ENCODE measurements around the gene PDE1C.

The PDE1C gene

GRCh38 chr7:31935124-31936054, 134.8 kb downstream of the PDE1C start:
- no peak for DNase-seq

DNA sequence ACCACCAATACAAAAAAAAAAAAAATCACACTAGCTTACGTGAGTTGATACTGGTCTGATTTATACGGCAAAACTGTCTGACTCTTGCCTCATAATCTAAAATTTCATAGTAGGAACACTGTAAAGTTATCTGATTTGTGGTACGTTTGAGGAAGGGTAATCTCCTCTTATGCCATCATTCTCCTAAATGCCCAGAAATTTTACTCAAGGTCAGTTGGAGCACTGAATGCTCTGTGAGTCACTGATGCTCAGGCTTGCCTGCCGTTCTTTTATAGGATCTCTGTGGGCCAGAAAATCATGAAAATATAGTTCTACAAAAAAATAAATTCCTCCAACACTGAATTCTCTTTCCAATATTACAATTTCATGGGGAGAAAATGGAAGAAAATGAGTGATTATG, 135.7 kb downstream of the PDE1C start:
- DNase-seq: no peak

GRCh38 chr7:31933481-31933880, 136.7 kb downstream of the PDE1C start:
- no peak for DNase-seq

GRCh38 chr7:31926991-31927584, 143.1 kb downstream of the PDE1C start:
- DNase-seq: no peak

DNA sequence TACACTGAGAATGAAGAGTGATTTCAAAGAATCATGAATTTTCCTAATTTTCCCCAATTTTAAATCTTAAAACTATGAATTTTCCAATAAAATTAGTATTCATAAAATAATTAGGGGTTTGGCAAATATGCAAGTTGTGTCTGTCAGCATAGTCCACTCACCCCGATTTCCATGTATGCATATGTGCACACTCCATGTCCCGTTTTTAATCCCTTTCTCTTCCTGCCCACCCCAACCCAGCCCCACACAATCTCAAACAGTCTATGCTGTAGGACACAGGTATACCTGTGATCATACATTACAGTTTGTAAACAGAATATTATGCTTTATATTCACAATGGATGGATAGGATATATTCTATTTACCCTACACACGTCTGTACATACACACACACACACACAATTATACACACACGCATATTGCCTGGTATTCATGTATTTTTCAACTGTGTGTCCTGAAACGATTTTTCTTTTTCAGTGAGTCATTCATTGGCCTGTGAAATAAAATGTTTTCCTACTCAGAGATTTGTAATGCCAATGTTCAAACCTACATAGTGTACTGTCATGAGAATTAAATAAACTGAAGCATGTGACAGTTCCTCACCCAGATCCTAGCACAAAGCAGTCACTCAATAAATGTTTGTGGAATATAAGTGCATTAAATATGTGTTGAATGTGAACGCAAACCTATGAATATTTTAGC, 144.3 kb downstream of the PDE1C start:
- no peak for DNase-seq

- DNase-seq: no peak
Measured at GRCh38 chr7:31924251-31924650, 146.0 kb downstream of the PDE1C start.

DNA sequence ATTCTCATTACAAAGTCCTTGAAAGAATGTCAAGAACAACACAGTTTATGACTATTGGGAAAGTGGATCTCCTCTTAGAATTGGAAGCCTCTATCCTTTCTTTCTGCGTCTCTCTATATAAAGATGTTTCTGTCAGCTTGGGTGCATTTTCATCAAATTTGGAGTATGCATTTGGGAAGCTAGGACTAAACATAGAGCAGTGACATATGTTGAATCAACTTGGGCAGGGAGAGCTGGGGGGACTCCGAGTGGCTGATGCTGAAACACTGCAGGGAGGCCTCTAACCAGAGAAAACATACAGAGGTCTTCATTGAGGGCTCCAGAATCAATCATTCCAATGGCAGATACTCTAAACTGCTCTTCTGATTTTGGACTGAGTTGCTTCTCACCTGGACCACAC, 147.4 kb downstream of the PDE1C start:
- DNase-seq: no peak

DNA sequence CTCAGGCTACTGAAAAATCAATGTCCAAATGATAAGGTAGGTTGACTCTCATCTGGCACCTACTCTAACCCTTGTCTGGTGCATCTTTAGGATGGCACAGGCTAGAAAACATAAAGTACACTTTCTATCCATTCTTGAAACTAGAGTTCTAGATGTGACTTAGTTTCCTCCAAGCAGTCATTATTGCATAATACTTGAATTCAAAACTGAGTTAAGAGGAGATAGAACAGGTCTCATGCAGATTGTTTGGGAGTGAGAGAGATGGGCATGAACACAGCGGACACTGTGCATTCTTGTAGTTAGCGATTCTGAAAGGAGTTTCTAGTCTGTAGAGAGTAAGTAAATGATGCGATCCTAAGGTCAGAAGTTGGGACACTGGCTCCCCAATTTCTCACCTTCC, 149.2 kb downstream of the PDE1C start:
- DNase-seq: no peak

DNA sequence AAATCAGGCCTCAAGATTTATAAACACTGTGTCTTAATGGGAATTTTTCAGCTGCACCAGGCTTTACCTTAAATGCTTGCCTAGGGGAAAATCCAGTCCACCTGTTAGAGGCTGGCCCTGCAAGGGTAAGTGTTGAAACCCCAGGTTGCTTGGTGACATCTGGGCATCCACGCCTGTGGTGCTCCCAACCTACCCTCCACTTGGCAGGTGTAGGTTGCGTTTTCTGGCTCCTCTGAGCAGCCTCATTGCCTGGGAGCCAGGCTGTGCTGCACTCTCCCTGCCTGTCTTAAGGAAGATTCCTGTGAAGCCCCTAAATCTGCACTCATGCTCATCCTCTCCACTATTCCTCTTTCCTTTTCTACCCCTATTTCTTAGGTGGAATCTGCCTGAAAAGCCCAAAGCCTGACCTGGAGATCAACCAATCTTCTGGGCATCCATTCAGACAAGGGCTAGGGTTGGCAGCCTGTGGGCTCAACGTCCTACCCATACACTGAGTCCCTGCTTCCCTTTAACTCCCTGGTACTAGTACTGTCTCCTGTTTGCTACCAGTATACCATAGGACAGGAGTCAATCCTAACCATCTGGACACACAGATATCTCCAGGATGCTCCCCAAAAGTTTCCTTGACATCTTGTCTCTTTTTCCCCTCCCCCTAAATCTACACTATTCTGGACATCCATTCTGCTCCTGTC, 150.4 kb downstream of the PDE1C start:
- no peak for DNase-seq

- DNase-seq: no peak
Measured at GRCh38 chr7:31918706-31919393, 151.4 kb downstream of the PDE1C start.

DNA sequence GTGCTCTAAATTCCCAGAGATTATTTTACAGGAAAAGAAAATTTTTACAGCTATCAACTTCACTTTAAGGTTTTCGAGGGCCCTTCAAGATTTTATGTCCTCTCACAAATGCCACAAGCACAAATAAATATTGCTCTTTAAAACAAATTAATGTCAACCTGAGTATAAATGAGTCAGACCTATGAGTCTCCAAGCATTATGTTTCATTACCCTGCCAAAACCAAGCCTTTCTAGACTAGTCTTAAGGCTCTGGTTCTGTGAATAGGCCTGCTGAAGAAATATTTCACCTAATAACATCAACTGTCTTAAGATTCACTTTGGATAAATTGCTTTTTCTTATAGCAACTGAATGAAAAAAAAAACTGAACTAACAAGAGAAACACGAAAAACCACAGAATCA, 153.0 kb downstream of the PDE1C start:
- DNase-seq: no peak

- DNase-seq: no peak
Measured at GRCh38 chr7:31910191-31910590, 160.0 kb downstream of the PDE1C start.

DNA sequence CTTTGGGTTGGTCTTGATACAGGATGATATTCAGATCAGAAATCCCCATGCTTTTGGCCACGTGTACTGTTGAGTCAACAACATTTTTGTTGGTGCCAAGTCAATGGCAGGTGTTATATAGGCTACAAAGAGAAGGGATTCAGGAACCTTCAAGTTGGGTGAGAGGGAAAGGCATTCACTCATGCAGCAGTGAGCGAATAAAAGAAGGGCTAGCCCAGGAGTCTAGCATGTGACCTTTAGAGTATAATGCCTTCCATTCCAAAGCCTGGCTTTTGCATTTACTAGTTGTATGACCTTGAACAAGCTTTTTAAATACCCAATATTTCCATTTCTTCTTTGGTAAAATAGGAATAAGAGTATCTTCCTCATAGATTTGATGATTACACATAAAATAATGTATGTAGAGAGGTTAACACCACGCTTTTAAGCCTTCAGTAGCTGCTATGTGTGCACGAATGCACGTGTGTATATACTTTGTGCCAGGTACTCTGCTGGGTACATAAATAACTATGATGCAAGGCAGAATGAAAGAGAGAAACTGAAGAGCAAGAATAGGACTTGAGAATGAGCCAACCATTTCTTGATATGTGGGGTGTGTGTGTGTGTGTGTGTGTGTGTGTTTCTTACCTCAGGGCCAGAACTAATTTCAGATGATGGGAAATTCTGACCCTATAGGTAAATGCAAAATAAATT, 163.6 kb downstream of the PDE1C start:
- DNase-seq: no peak

DNA sequence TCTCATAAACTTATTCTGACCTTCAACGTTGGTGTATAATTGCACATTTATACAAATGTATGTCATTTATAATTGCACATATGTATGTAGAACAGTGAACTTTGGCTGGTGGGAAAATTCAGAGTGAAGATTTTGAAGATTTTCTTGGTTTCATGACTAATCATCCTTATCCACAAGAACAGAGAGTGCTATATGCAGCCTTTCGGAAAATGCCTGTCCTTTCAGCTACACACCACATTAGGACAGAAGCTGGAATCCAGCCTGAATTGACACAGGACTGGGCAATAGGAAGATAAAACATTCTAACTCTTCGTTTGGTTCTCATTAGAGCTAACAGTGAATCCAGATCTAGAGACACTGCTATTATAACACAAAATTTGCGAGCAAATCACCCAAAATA, 166.2 kb downstream of the PDE1C start:
- DNase-seq: no peak

DNA sequence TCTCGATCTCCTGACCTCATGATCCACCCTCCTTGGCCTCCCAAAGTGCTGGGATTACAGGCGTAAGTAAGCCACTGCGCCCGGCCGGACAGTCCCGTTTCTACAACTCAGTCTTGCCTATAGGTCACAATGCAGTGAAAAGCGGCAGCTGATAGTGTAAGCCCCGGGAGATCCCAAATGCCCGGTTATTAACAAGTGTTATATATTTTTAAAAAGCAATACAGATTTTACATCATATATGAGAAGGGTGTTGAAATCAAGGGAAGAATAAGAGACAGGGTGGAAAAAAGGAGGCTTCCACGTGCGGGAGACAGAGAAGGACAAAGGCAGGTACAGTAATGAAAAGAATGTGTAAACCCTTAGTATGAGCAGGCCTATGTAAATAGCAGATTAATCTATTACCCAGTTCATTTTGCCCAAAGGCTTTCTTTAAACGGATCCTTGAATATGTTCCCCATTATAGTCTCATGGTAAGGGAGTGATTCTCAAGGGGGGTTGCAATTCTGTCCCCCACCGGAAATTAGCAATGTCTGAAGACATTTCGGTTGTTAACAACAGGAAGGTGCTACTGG, 170.8 kb downstream of the PDE1C start:
- no peak for DNase-seq

- DNase-seq: no peak
Measured at GRCh38 chr7:31896925-31897324, 173.3 kb downstream of the PDE1C start.

- no peak for DNase-seq
Measured at GRCh38 chr7:31894308-31894707, 175.9 kb downstream of the PDE1C start.

- DNase-seq: no peak
Measured at GRCh38 chr7:31893365-31893764, 176.8 kb downstream of the PDE1C start.

DNA sequence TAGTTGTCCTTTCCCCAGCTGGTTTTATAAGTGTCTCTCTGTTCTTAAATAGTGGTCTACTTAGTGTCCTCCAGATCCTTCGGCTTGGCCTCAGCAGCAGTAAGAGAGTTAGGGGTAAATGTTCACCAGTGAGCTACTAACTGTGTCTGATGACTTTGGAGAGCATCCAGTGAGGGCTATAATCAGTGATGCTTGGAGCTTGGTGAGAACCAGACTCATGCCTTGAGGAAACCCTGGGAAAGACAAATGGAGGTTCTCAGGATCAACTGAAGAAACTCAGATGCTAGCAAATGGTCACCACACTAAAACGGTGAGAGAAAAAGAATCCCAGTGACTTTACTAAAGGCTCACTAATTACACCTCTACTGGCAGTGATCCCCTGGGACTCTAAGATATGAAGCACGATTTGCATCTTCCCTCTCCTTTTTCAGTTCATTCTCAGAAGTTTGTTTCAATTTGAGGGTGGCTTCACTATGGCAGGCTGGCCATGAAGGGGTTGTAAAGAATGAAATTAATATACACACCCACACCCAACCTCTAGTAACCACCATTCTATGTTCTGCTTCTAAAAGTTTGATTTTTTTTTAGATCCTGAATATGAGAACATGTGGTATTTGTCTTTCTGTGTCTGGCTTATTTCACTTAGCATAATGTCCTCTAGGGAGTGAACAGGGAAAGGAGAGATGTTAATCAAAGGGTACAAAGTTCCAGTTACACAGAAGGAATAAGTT, 177.9 kb downstream of the PDE1C start:
- no peak for DNase-seq

GRCh38 chr7:31890766-31891165, 179.4 kb downstream of the PDE1C start:
- no peak for DNase-seq

DNA sequence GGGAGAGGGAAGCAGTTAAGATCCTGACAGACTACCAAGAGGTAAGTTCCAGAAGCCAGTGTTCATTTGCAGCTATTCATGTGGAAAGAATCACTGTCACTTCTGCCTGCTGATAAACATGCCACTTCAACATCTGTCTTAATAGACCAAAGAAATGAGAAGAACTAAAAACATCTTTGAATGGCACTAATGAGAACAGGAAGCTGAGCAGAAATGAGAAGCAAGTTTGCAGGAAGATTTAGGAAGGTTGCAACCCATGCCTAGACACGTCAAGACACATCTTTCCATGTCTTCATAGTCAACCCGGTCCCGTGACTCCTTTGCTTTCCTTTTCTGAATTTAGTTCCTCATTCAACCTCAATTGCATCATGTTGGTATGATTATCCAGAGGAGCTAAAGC, 180.0 kb downstream of the PDE1C start:
- no peak for DNase-seq

Data from activated CD4-positive, alpha-beta T cell treated with anti-CD3 and anti-CD28 coated beads for 1 hour (primary cell).